HEK293T (cell line): Measurements from ENCODE around the gene COA1.
"Not testable (repeated sequence)": the region's sequence is repeated elsewhere in the genome, so short reads cannot be mapped to it uniquely, and the experiment has no call there.

Experiments
- CTCF ChIA-PET: fragments of 350-600 bp; formaldehyde crosslinking; extraction: SDS; loops from one replicate; lab custom pipeline; 2021; ENCODE audit warnings: antibody characterized with exemption, inconsistent platforms; lab: Yijun Ruan, JAX
- POLR2A ChIA-PET: fragments of 350-600 bp; formaldehyde crosslinking; extraction: SDS; loops from one replicate; lab custom pipeline; 2020; ENCODE audit warnings: antibody characterized with exemption, inconsistent platforms; lab: Yijun Ruan, JAX
- DNase-seq: peaks from one replicate; pipeline ENCODE4 v3.0.0; 2012; ENCODE audit warnings: mixed read lengths; ENCODE audit errors: extremely low spot score
- ARNT ChIP-seq: fragments of 450-650 bp; IDR thresholded peaks from 2 replicates; pipeline ENCODE4 v1.6.1; 2017; ENCODE audit warnings: mild to moderate bottlenecking
- BHLHE40 ChIP-seq: fragments of 450-650 bp; IDR thresholded peaks from 2 replicates; pipeline ENCODE4 v1.6.1; 2016; ENCODE audit warnings: mild to moderate bottlenecking, moderate library complexity, borderline replicate concordance
- CTBP1 ChIP-seq: fragments of 450-650 bp; IDR thresholded peaks from 2 replicates; pipeline ENCODE4 v1.6.1; 2016; ENCODE audit warnings: borderline replicate concordance
- ELF4 ChIP-seq: fragments of 450-650 bp; IDR thresholded peaks from 2 replicates; pipeline ENCODE4 v1.6.1; 2017; ENCODE audit warnings: antibody characterized with exemption
- FOXA1 ChIP-seq: fragments of 450-650 bp; IDR thresholded peaks from 2 replicates; pipeline ENCODE4 v1.6.1; 2016; ENCODE audit warnings: mild to moderate bottlenecking
- FOXK2 ChIP-seq: fragments of 450-650 bp; IDR thresholded peaks from 2 replicates; pipeline ENCODE4 v1.6.1; 2016; ENCODE audit warnings: mild to moderate bottlenecking
- FOXM1 ChIP-seq: fragments of 450-650 bp; IDR thresholded peaks from 2 replicates; pipeline ENCODE4 v1.6.1; 2017; ENCODE audit warnings: mild to moderate bottlenecking, borderline replicate concordance
- HDGF ChIP-seq: fragments of 450-650 bp; IDR thresholded peaks from 2 replicates; pipeline ENCODE4 v1.6.1; 2017; ENCODE audit warnings: antibody characterized with exemption, borderline replicate concordance
- L3MBTL2 ChIP-seq: fragments of 450-650 bp; conservative IDR thresholded peaks from 2 replicates; pipeline ENCODE4 v1.6.1; 2016; ENCODE audit warnings: mild to moderate bottlenecking
- LEF1 ChIP-seq: fragments of 450-650 bp; IDR thresholded peaks from 2 replicates; pipeline ENCODE4 v1.6.1; 2017; ENCODE audit warnings: mild to moderate bottlenecking, borderline replicate concordance
- NFRKB ChIP-seq: fragments of 450-650 bp; IDR thresholded peaks from 2 replicates; pipeline ENCODE4 v1.6.1; 2016; ENCODE audit warnings: mild to moderate bottlenecking, moderate library complexity
- PKNOX1 ChIP-seq: fragments of 450-650 bp; IDR thresholded peaks from 2 replicates; pipeline ENCODE4 v1.6.1; 2016
- SP1 ChIP-seq: fragments of 450-650 bp; IDR thresholded peaks from 2 replicates; pipeline ENCODE4 v1.6.1; 2017
- SUZ12 ChIP-seq: fragments of 450-650 bp; IDR thresholded peaks from 2 replicates; pipeline ENCODE4 v1.6.1; 2016; ENCODE audit warnings: mild to moderate bottlenecking
- TARDBP ChIP-seq: fragments of 450-650 bp; IDR thresholded peaks from 2 replicates; pipeline ENCODE4 v1.6.1; 2016
- ZNF384 ChIP-seq: fragments of 450-650 bp; IDR thresholded peaks from 2 replicates; pipeline ENCODE4 v1.6.1; 2016

The COA1 gene

GRCh38 chr7:43686991-43687390, 42.3 kb downstream of the COA1 start:
- POLR2A ChIA-PET, result no interaction called here
- CTCF ChIA-PET, result interaction anchor here (1.2 kb wide), 1 partner anchor 14 kb away, joined by 7 read pairs; no protein-coding TSS in a partner anchor

GRCh38 chr7:43680736-43681135, 48.6 kb downstream of the COA1 start:
- no peak for TF ChIP-seq ARNT
- ChIA-PET CTCF (no interaction called here), POLR2A (no interaction called here)
- no peak for DNase-seq

More at GRCh38 chr7:43686991-43687390, 42.3 kb downstream of the COA1 start:
- DNase-seq, result no peak
- no peak for TF ChIP-seq SP1
- TF ChIP-seq LEF1, result no peak
- no peak for TF ChIP-seq PKNOX1
- no peak for TF ChIP-seq FOXK2
- no peak for TF ChIP-seq ELF4
- no peak for TF ChIP-seq L3MBTL2
- no peak for TF ChIP-seq FOXM1
- TF ChIP-seq TARDBP, result no peak
- no peak for TF ChIP-seq FOXA1

GRCh38 chr7:43679210-43680068, 49.9 kb downstream of the COA1 start:
- ChIA-PET CTCF (no interaction called here), POLR2A (no interaction called here)
- no peak for DNase-seq
- TF ChIP-seq NFRKB, result no peak
- TF ChIP-seq BHLHE40, result no peak
- no peak for TF ChIP-seq ARNT
- TF ChIP-seq FOXA1, result no peak
- no peak for TF ChIP-seq HDGF
- TF ChIP-seq FOXM1, result no peak
- no peak for TF ChIP-seq PKNOX1
- TF ChIP-seq ZNF384, result no peak
- TF ChIP-seq ELF4, result no peak
- TF ChIP-seq FOXK2, result no peak
- TF ChIP-seq LEF1, result no peak
- TF ChIP-seq TARDBP, result no peak
- no peak for TF ChIP-seq SUZ12
- no peak for TF ChIP-seq CTBP1
- no peak for TF ChIP-seq L3MBTL2
- TF ChIP-seq SP1, result no peak

GRCh38 chr7:43678315-43678714, 51.0 kb downstream of the COA1 start:
- ChIA-PET CTCF (no interaction called here), POLR2A (no interaction called here)
- DNase-seq, result no peak
- TF ChIP-seq SP1 (no peak), NFRKB (no peak), FOXM1 (no peak), ZNF384 (no peak), L3MBTL2 (no peak), TARDBP (no peak), ARNT (no peak), ELF4 (no peak), FOXA1 (no peak), BHLHE40 (no peak)

- POLR2A ChIA-PET, result no interaction called here
- CTCF ChIA-PET, result no interaction called here
- no peak for DNase-seq
- TF ChIP-seq L3MBTL2, result no peak
- TF ChIP-seq HDGF, result no peak
- TF ChIP-seq BHLHE40, result no peak
- TF ChIP-seq FOXA1, result no peak
- no peak for TF ChIP-seq LEF1
- no peak for TF ChIP-seq FOXM1
- TF ChIP-seq ZNF384, result no peak
- no peak for TF ChIP-seq FOXK2
- TF ChIP-seq SP1, result no peak
- no peak for TF ChIP-seq CTBP1
- TF ChIP-seq ELF4, result no peak
Observed at GRCh38 chr7:43677864-43678263, 51.5 kb downstream of the COA1 start.

- TF ChIP-seq LEF1, result no peak
- no peak for TF ChIP-seq PKNOX1
- TF ChIP-seq FOXA1, result no peak
- TF ChIP-seq FOXM1, result no peak
- no peak for TF ChIP-seq HDGF
- TF ChIP-seq BHLHE40, result no peak
- TF ChIP-seq ARNT, result no peak
- no peak for TF ChIP-seq ZNF384
- TF ChIP-seq SUZ12, result no peak
- TF ChIP-seq TARDBP, result no peak
- no peak for TF ChIP-seq L3MBTL2
- no peak for TF ChIP-seq NFRKB
- TF ChIP-seq FOXK2, result no peak
- no peak for TF ChIP-seq ELF4
- no peak for TF ChIP-seq CTBP1
- TF ChIP-seq SP1, result no peak
- DNase-seq, result no peak
- ChIA-PET POLR2A (no interaction called here), CTCF (no interaction called here)
Observed at GRCh38 chr7:43674559-43675436, 54.5 kb downstream of the COA1 start.

- CTCF ChIA-PET, DNase-seq: not testable (repeated sequence)
- POLR2A ChIA-PET, result interaction anchor here (1.5 kb wide), 1 partner anchor 91 kb away, joined by 3 read pairs; the partner anchor contains the start of gene STK17A
Observed at GRCh38 chr7:43673243-43673976, 55.9 kb downstream of the COA1 start.
